Globus pallidus (tissue), 1 donor: ENCODE data around the gene CMSS1.

ENCODE experiments used
- DNase-seq: peaks from one replicate; pipeline ENCODE4 v3.0.0-alpha.2; 2015; ENCODE audit warnings: low spot score

CMSS1 gene

DNA sequence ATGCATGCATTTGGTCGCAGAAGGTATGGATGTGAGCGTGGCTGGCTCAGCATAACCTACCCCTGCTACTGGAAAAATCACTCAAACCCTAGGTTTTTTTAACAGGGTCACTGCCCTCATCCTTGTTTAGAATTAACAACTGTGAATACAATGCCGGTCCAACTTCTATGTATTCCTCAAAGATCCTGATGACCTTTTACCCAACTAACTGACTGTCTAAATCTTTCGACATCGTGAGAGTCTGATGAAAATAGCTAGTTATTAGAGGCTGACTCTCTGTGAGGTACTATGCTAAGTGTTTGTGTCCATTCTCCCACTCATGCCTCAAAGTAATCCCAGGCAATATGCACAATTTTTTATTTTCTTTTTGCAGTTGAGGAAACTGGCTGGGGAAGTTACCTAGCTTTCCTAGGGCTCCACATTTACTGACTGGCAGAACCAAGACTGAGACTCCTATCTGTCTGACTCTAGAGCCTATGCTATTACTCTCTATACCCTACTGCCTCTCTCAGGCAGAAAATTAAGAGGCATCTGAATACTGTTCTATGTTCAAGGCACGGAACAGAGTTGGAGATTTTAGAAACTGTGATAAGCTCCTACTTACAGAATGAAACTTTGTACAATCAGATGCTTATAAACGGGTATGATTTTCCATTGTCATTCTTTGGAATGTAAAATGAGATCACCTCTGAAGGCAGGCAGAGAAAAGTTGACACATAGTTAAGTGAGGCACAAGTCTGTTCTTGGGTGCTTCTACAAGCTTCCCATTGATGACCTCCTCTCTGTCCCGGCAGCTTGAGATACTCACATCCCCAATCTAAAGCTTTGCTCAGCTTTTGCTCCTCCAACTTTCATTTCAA lies 240.3 kb downstream of the CMSS1 start:
- no peak for DNase-seq

GRCh38 chr3:100059472-100059871 lies 241.8 kb downstream of the CMSS1 start:
- DNase-seq: no peak

DNA sequence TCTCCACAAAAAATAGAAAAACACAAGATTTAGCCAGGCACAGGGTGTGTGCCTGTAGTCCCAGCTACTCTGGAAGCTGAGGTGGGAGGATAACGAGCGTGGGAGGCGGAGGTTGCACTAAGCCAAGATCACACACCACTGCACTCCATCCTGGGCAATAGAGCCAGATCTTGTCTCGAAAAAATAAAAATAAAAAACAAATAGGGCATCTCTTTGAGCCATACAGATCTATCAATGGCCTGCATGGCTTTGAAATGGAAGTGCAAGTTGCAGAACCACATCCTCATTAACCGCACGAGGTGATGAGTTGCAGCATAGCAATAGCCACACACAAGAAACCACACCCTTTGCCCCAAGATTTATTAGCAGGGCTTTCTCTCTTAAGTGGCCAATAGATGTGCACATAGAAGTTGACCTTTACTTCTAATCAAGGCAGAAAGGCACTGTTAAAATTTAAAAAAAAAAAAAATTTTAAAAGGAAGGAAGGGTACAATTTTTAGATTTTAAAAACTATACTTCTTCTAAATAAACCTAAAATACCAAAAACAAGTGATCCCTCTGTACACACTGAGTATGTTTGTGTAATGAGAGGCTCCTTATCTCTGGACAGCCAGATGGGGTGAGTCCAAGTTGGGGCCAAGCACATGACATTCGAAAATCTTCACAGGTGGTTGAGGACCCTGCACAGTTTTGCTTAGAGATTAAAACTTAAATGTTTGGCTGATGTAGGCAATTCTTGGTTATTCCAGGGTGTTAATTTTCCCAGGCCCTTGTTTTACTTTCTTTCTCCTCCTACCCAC lies 243.2 kb downstream of the CMSS1 start:
- DNase-seq: no peak

DNA sequence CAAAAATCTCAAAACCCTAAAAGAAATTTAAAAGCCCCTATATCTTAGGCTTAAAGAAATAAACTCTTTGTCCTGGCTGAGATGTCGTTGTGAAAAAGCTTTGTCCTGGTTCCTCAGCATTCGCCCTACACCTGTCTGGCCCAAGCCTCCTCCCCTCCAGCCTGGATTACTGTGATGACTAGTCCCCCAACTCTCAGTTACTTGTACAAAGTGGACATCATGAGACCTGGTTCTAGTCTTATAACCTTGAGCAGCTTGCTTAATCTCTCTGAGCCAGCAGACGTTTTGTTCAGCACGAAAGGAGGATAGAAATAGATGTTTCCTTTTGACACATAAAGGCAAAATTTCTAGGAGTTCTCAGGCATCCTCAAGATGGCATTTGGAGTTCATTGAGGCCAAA lies 245.0 kb downstream of the CMSS1 start:
- DNase-seq: no peak

GRCh38 chr3:100063929-100064461 lies 246.3 kb downstream of the CMSS1 start:
- no peak for DNase-seq

DNA sequence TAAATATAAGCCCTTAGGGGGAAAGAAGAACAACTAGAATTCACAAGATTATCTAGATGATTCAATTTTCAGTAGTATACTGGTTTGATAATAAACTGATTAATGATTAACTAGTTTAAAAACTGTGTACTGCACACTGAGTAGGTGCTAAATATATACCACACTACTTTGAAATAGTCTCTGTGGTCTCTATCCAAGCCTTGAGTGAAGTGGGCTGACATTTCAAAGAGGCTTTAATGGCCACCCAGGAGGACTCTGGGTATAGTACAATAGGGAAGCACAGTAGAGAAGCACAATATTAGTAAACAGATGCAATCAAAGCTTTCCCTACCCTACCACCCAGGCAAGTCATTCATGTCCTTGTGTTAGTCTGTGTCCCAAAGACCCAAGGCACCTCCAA lies 249.9 kb downstream of the CMSS1 start:
- DNase-seq: no peak

GRCh38 chr3:100068826-100069225 lies 251.2 kb downstream of the CMSS1 start:
- peak; percentile 66 for DNase-seq

- no peak for DNase-seq
Measured at GRCh38 chr3:100069472-100069871, 251.8 kb downstream of the CMSS1 start.

- no peak for DNase-seq
Measured at GRCh38 chr3:100072326-100073048, 254.8 kb downstream of the CMSS1 start.

DNA sequence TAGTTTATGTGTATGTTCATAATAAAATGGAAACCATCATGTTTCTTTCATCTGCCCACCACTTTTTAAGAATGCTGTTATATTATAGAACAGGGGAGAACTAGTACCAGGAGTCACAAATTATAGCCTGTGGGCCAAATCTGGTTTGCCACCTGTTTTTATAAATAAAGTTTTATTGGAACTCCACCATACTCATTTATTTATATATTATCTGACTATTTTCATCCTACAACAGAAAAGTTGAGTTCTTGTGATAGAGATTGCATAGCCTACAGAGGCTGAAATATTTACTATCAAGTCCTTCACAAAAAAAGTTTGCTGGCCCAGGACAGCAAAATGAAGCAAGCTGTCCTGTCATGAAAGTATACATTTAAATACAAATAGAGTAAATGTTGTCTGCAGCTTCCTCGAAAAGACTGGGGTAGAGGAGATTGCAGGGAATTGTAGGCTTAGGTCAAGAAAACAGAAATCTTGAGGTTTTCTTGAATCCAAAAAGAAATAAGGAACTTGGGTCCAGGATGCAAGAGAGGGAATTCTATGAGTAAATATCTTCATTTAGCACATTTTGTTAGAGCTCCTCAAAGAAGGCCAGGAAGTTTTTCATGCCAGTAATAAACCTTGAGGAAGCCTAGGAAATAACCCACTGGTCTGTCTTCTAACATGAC lies 255.5 kb downstream of the CMSS1 start:
- no peak for DNase-seq

DNA sequence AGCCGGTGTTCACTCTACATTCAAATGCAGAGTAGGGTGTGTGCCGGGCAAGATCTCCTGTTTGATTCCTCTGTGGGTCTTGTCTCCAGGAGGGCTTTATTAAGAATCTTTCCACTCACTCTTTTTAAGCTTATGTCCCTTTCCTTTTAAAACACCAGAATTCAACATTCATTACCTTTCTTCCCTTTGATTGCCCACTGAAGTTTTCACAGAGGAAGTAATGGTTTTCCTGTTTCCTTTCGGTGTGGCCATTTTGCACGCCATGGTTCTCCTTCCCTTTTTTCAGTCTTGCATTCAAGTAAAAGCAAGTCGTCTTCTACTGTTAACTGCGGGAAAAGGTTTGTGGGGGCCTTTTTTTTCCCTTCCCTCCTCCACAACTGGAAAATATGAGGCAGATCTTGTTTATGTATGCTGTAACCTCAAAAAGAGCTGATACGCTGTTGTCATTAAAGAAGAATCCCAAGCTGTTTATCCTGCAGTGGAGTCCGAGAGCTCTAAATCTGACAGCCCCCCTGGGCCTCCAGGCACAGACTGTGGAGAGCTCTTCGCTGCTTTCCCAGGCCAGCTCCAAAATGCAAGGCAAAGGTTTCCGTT lies 256.1 kb downstream of the CMSS1 start:
- DNase-seq: peak; percentile 45

- no peak for DNase-seq
Measured at GRCh38 chr3:100075196-100075595, 257.5 kb downstream of the CMSS1 start.

- DNase-seq: no peak
Measured at GRCh38 chr3:100075851-100076730, 258.4 kb downstream of the CMSS1 start.

GRCh38 chr3:100076731-100077529 lies 259.3 kb downstream of the CMSS1 start:
- no peak for DNase-seq

DNA sequence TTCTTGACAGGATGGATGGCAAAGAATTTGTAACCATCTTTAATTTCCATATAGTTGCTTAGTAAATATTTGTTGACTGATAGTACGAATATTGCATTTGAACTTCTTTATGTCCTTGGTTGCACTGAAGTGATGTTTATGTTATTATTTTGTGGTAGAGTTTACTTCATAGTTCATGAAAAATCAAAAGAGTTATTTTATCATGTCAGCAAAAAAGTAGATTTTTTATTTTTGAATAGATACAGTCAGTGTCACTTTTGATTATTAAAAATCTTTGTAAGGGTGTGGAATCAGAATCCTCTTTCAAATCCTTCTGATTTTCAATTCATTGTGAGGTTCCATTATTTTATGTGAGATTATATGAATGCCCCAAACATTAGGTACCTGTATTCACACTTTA lies 261.7 kb downstream of the CMSS1 start:
- no peak for DNase-seq

GRCh38 chr3:100080573-100080972 lies 262.9 kb downstream of the CMSS1 start:
- no peak for DNase-seq

DNA sequence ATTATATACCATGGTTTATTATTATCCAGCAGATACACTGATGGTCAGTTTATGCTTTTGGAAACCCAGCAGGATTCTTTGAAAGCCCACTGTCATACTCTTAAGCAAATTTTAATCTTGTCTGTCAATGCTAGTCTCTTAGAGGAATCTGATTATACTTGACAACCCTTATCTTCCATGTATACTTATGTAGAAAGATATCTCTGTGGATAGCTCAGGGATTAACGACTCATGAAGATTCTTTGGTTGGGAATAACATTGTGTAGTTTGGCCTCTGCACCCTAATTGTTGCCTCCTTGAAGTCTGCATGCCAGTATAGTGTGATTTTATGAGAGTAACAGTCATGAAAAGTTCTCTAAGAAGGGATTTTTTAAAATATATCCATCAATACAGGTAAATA lies 263.6 kb downstream of the CMSS1 start:
- DNase-seq: no peak

DNA sequence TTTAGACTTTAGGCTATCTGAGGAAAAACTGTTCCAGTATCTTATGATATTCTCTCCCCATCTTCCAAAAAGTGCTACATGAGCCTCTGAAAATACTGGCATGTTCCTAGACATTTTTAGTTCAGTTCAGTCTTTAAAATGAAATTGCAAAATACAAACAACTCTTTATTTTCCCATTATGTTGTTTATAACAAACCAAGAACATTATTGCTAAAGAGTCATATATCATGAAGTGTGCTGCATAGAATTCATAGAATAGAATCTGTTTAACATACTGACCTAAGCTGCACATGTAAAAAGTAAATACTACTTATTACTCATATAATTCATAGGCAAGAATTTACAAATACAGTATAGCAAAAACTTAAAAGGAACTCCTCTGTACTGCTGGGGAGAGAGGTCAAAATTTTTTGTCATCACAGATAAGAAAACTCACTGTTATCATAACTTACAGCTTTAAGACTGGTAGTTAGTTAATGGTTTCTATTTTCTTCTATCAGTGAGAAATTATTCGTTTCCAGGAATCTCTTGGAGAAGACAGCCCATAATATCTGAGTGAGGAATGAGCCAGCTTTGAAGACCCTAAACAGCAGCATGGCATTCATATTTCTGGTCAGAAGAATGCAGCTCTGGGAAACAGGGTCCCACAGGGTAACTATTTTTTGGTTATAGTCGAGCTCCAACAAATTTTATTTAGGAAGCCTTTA lies 264.5 kb downstream of the CMSS1 start:
- DNase-seq: no peak

DNA sequence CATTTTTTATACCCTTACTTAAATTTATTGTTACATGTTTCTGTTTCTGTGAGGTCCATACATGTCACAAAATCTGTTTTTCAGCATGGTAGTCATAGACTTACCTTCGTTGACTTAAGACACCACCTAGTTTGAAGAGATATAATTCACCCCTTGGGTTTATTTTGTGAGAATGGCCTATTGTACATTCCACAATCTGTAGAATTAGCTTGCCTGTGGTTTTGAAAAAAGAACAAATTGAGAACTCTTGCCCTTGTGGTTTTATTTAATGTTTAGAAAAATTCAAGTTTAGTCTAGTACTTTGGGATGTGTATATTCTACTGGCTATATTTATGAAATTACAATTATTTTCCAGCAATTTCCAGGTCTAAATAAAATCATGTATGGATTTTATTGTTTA lies 265.1 kb downstream of the CMSS1 start:
- no peak for DNase-seq
